Activated CD8-positive, alpha-beta T cell treated with anti-CD3 and anti-CD28 coated beads, Interleukin-2, amount 10 ng/mL, durations not matched to agents 7 days and 5 days (primary cell): ENCODE data around the gene DNAH1. TPM values are rescaled to one million over a fixed set of nuclear protein-coding genes. Genes with fewer than 3 reads are reported as not detected.
"Not testable (repeated sequence)": the region's sequence is repeated elsewhere in the genome, so short reads cannot be mapped to it uniquely, and the experiment has no call there.

Source experiments
- ATAC-seq: fragments of 150-1000 bp; cut with Tn5 transposase; one replicate; pipeline ENCODE4 v1.10.0; 2021; ENCODE audit warnings: moderate library complexity
- CTCF ChIA-PET: fragments of 350-600 bp; sonication (Branson Sonifier 250); formaldehyde crosslinking; loops from one replicate; lab custom pipeline; 2021; ENCODE audit warnings: antibody characterized with exemption; lab: Charles Lee
- POLR2A ChIA-PET: fragments of 350-600 bp; sonication (Branson Sonifier 250); formaldehyde crosslinking; loops from one replicate; lab custom pipeline; 2021; ENCODE audit warnings: antibody characterized with exemption; lab: Charles Lee
- DNase-seq: peaks from one replicate; pipeline ENCODE4 v3.0.0-alpha.2; 2020
- H3K27ac Mint-ChIP-seq: one replicate; pipeline ENCODE4 v1.8.0; 2021; ENCODE audit warnings: mild to moderate bottlenecking, mixed read lengths
- H3K27me3 Mint-ChIP-seq: one replicate; pipeline ENCODE4 v1.8.0; 2021; ENCODE audit warnings: low read depth, mixed read lengths
- H3K36me3 Mint-ChIP-seq: one replicate; pipeline ENCODE4 v1.8.0; 2021; ENCODE audit warnings: low read depth, mixed read lengths
- H3K4me1 Mint-ChIP-seq: one replicate; pipeline ENCODE4 v1.8.0; 2021; ENCODE audit warnings: low read depth, mixed read lengths
- H3K4me3 Mint-ChIP-seq: one replicate; pipeline ENCODE4 v1.8.0; 2021; ENCODE audit warnings: mild to moderate bottlenecking, mixed read lengths
- H3K9me3 Mint-ChIP-seq: one replicate; pipeline ENCODE4 v1.8.0; 2022; ENCODE audit warnings: mixed read lengths; ENCODE audit not compliant: insufficient read depth
- total RNA-seq, 2 experiments: library from RNA; stranded (reverse); gene quantifications; one replicate each; pipeline ENCODE4 v1.2.3, GENCODE V29; 2021

Gene DNAH1
- 10 to 100 TPM; 18.1 to 20.2 TPM for total RNA-seq

DNA sequence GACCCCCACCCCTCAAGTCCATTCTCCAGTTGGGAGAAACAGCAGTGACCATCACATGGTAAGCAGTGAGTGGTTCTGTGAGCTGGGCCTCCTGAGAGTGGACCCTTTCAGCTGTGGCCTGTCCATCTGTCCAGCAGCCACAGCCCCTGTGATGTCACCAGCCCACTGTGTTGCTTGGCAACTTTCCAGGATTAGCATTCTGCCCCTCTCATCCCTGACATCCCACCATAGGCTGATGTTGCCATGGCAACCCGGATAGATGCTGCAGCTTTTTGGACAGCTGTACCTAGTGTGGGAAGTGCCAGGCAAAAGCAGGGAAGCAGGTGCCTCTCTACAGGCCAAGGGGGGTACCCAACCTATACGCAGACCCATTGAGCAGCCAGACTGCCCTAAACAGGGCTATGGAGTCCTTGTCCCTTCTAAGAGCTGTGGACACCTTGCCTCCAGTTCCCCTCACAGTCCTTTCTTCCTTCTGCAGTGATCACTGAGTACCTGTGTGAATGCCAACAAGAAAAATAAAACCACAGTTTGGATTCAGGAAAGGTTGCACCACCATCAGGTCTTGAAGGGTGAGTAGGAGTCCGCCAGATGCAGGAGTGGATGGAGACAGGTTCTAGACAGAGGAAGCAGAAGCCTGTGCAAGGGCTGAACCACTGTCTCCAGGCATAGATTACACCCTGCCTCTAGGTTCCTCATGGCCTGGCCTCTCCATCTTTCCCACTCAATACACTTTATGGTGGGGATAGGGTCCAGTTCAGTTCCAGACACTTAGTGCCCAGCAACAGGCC, at the start of gene DNAH1:
Gene DNAH1, plus strand, starts transcription at position 343 of the 788 bp plus-strand sequence. CDS start 6,124 bp downstream, outside the sequence.
- DNase-seq (no peak), ATAC-seq (no peak)
- no peaks in the 10 kb centered on the region for H3K36me3 Mint-ChIP-seq
- H3K4me3 Mint-ChIP-seq: no peak within 1 kb of the TSS
- H3K27me3 Mint-ChIP-seq: no peaks in the 10 kb centered on the region
- peaks cover 26% of the 10 kb centered on the region for H3K4me1 Mint-ChIP-seq
- ChIA-PET CTCF (interaction anchor here (1.1 to 6.6 kb wide), 3 partner anchors 23 to 95 kb away, joined by 3 to 41 read pairs (median 3); no protein-coding TSS in a partner anchor), POLR2A (no interaction called here)
- H3K27ac Mint-ChIP-seq: peak within 1 kb of the TSS; percentile 34
- H3K9me3 Mint-ChIP-seq: no peaks in the 10 kb centered on the region

DNA sequence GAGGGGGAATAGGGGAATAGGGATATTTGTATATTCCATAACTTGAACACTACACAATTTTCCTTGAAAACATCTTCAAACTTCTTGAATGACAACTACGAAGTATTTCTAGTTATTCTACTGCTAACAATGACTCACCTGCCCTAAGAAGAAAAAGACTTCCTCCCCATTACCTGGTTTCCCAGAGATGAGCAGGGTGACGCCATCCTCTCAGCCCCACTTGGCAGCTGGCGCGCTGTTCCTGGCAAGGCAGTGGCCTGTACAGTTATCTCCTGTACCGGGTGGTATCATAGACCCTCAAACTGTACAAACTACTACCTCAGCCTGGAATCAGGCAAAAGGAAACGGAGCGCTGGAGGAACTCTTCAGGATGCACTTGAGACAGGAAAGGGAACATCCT, 48.1 kb upstream of the DNAH1 start:
- Mint-ChIP-seq H3K4me3 (no peak overlapping the region), H3K4me1 (peaks cover 84% of the 10 kb centered on the region), H3K27me3 (no peaks in the 10 kb centered on the region), H3K36me3 (peaks cover 88% of the 10 kb centered on the region), H3K9me3 (no peaks in the 10 kb centered on the region), H3K27ac (peak overlapping the region; percentile 61)
- CTCF ChIA-PET: interaction anchor here (0.7 to 1.5 kb wide), 6 partner anchors 8 to 71 kb away, joined by 3 to 5 read pairs (median 4); no protein-coding TSS in a partner anchor
- ATAC-seq (no peak), DNase-seq (no peak)
- POLR2A ChIA-PET: interaction anchor here (0.7 to 2.3 kb wide), 4 partner anchors 10 to 20 kb away, joined by 3 to 12 read pairs (median 4); partner anchors contain the start of gene WDR82

DNA sequence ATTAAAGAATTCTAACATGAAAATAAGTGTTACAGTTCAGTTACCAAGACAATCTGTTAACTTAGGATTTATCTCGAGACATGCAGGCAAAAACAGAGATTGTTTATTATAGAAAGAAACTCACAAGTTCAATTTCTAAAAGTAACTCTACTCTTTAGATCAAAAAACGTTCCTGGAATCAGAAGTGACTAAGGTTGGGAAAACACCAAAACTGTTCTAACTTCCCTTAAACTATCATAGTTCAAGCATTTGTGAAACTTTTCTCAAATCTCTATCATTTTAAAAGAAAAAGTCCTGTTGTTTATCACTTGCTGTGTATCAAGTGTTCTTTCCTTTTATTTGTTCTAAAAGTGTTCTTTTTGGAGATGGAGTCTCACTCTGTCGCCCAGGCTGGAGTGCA, 46.3 kb upstream of the DNAH1 start:
- CTCF ChIA-PET: interaction anchor here (2.3 to 3.5 kb wide), 5 partner anchors 9 to 69 kb away, joined by 12 to 44 read pairs (median 23); no protein-coding TSS in a partner anchor
- peaks cover 88% of the 10 kb centered on the region for H3K36me3 Mint-ChIP-seq
- DNase-seq (no peak), ATAC-seq (no peak)
- H3K9me3 Mint-ChIP-seq: no peaks in the 10 kb centered on the region
- peak overlapping the region; percentile 84 for H3K4me3 Mint-ChIP-seq
- no peaks in the 10 kb centered on the region for H3K27me3 Mint-ChIP-seq
- H3K4me1 Mint-ChIP-seq: peaks cover 85% of the 10 kb centered on the region
- H3K27ac Mint-ChIP-seq: peak overlapping the region; percentile 96
- POLR2A ChIA-PET: interaction anchor here (1.1 to 3.4 kb wide), 2 partner anchors 12 to 16 kb away, joined by 4 to 22 read pairs; no protein-coding TSS in a partner anchor

DNA sequence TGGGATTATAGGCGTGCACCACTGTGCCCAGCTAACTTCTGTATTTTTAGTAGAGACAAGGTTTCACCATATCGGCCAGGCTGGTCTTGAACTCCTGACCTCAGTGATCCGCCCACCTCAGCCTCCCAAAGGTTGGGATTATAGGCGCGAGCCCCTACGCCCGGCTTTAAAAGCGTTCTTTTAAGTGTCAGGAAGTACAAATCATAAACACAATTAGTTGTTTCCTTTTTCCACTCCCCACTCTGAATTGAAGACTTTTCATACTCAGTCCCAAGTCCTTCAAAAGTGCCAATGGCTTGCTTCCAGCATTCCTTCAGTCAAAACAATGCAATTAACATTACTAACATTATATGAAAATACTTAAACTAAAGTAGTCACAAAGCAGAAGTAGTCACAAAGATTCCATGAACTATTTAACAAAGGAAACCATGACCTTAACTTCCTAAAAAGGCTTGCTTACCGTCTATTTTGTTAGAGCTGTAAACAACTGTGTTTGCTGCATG, 45.8 kb upstream of the DNAH1 start:
- ATAC-seq (no peak), DNase-seq (no peak)
- peaks cover 84% of the 10 kb centered on the region for H3K4me1 Mint-ChIP-seq
- H3K4me3 Mint-ChIP-seq: peak overlapping the region; percentile 84
- ChIA-PET POLR2A (interaction anchor here (0.6 to 3.4 kb wide), 7 partner anchors 9 to 48 kb away, joined by 3 to 22 read pairs (median 4); partner anchors contain the start of genes TWF2 and WDR82), CTCF (interaction anchor here (0.7 to 3.5 kb wide), 18 partner anchors 7 to 69 kb away, joined by 3 to 44 read pairs (median 6); no protein-coding TSS in a partner anchor)
- H3K36me3 Mint-ChIP-seq: peaks cover 89% of the 10 kb centered on the region
- no peaks in the 10 kb centered on the region for H3K9me3 Mint-ChIP-seq
- peak overlapping the region; percentile 96 for H3K27ac Mint-ChIP-seq
- H3K27me3 Mint-ChIP-seq: no peaks in the 10 kb centered on the region

DNA sequence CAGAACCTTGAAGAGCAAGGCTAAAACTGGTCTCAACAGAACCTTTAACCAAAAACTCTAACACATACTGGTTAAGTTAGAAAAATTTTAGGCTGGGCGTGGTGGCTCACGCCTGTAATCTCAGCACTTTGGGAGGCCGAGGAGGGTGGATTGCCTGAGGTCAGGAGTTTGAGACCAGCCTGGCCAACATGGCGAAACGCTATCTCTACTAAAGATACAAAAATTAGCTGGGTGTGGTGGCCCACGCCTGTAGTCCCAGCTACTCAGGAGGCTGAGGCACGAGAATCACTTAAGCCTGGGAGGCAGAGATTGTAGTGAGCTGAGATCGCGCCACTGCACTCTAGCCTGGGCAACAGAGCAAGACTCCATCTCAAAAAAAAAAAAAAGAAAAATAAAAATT, 43.9 kb upstream of the DNAH1 start:
- peaks cover 94% of the 10 kb centered on the region for H3K36me3 Mint-ChIP-seq
- H3K9me3 Mint-ChIP-seq, ATAC-seq, DNase-seq, H3K27me3 Mint-ChIP-seq: not testable (repeated sequence)
- H3K4me3 Mint-ChIP-seq: peak overlapping the region; percentile 84
- CTCF ChIA-PET: interaction anchor here (0.9 to 3.5 kb wide), 12 partner anchors 8 to 67 kb away, joined by 4 to 44 read pairs (median 9); partner anchors contain the start of gene GLYCTK
- H3K4me1 Mint-ChIP-seq: peaks cover 74% of the 10 kb centered on the region
- POLR2A ChIA-PET: interaction anchor here (0.7 to 3.4 kb wide), 6 partner anchors 10 to 47 kb away, joined by 3 to 22 read pairs (median 4); partner anchors contain the start of genes GLYCTK and TLR9
- peak overlapping the region; percentile 96 for H3K27ac Mint-ChIP-seq

DNA sequence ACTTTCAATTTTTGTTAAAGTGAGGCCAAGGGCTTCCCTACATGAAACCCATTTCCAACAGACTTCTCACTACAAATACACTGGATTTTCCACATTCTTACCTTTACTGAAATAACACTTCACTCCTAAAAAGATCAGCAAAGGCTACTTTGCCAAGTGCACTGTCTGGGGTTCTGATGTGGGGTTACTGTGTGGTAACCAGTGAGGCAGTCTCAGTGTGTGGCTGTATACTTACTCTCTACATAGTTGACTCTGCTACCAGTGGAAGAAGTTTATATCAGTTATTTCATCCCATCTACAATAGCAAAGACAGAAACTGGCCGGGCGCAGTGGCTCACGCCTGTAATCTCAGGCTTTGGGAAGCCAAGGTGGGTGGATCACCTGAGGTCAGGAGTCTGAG, 43.3 kb upstream of the DNAH1 start:
- ChIA-PET POLR2A (interaction anchor here (1.0 to 3.4 kb wide), 4 partner anchors 9 to 47 kb away, joined by 3 to 22 read pairs (median 6); partner anchors contain the start of gene TLR9), CTCF (interaction anchor here (0.9 to 3.5 kb wide), 6 partner anchors 18 to 66 kb away, joined by 4 to 44 read pairs (median 12); no protein-coding TSS in a partner anchor)
- H3K9me3 Mint-ChIP-seq: no peaks in the 10 kb centered on the region
- peaks cover 67% of the 10 kb centered on the region for H3K4me1 Mint-ChIP-seq
- H3K27ac Mint-ChIP-seq: peak overlapping the region; percentile 99
- peaks cover 94% of the 10 kb centered on the region for H3K36me3 Mint-ChIP-seq
- peak overlapping the region; percentile 100 for H3K4me3 Mint-ChIP-seq
- ATAC-seq (peak; percentile 34), DNase-seq (no peak)
- H3K27me3 Mint-ChIP-seq: no peaks in the 10 kb centered on the region

DNA sequence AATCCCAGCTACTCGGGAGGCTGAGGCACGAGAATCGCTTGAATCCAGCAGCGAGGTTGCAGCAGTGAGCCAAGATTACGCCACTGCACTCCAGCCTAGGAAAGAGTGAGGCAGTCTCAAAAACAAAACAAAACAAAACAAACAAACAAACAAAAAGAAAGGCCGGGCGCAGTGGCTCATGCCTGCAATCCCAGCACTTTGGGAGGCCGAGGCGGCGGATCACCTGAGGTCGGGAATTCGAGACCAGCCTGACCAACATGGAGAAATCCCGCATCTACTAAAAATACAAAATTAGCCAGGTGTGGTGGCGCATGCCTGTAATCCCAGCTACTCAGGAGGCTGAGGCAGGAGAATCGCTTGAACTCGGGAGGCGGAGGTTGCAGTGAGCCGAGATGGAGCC, 41.3 kb upstream of the DNAH1 start:
- CTCF ChIA-PET: interaction anchor here (0.6 to 7.0 kb wide), 3 partner anchors 12 to 43 kb away, joined by 3 to 74 read pairs (median 3); no protein-coding TSS in a partner anchor
- not testable (repeated sequence) for H3K27me3 Mint-ChIP-seq, ATAC-seq, H3K9me3 Mint-ChIP-seq, DNase-seq
- POLR2A ChIA-PET: interaction anchor here (1.3 kb wide), 1 partner anchor 18 kb away, joined by 5 read pairs; no protein-coding TSS in a partner anchor
- peak overlapping the region; percentile 100 for H3K4me3 Mint-ChIP-seq
- peaks cover 86% of the 10 kb centered on the region for H3K36me3 Mint-ChIP-seq
- peaks cover 56% of the 10 kb centered on the region for H3K4me1 Mint-ChIP-seq
- peak overlapping the region; percentile 99 for H3K27ac Mint-ChIP-seq

DNA sequence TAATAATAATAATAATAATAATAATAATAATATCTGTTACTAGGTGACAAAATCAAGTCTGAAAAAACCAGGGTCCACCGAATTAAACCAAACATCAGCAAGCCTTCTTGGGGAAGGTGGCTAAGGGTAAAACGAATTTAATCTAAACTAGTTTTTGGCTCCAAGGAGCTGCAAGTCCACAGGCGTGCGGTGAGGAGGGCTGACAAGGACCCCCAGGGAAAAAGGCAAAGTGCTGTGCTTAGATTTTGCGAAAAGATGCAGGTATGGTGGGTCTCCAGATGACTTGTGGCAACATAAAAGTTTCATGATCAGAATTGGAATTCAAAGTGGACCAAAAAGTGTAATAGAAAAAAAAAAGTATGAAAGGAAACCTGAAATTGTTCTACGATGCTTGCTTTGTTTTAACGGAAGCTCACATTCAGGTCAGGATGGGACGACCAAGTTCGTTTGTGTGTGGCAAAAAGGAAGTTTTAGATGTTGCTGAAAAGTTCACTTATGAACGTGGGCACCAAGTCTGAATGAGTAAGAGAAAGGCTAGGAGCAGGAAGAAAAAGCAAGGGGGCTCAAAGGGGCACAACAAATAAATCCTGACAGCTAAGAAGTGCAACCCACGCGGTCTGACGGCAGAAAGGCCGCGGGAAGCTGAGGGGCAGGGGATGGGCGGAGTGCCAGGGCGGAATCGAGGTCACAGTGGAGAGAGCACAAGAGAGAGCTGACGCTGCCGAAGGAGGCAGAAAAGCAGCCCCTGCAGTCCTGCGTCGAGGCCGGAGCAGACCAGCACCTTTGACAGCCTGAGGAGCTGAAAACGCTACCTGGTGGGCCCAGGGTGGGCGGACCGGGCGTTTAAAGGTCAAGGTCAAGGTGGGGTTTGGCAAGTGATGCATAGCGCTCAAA, 38.8 kb upstream of the DNAH1 start:
- ATAC-seq: peak; percentile 28
- peak overlapping the region; percentile 99 for H3K27ac Mint-ChIP-seq
- POLR2A ChIA-PET: interaction anchor here (0.6 to 15.7 kb wide), 15 partner anchors 10 to 1710 kb away, joined by 3 to 400 read pairs (median 6); partner anchors contain the start of genes C3orf18, GLYCTK, PPM1M and TLR9
- peaks cover 56% of the 10 kb centered on the region for H3K4me1 Mint-ChIP-seq
- H3K4me3 Mint-ChIP-seq: peak overlapping the region; percentile 100
- peak; percentile 84 for DNase-seq
- H3K36me3 Mint-ChIP-seq: peaks cover 73% of the 10 kb centered on the region
- no peaks in the 10 kb centered on the region for H3K9me3 Mint-ChIP-seq
- CTCF ChIA-PET: interaction anchor here (0.6 to 9.4 kb wide), 13 partner anchors 8 to 61 kb away, joined by 3 to 143 read pairs (median 15); partner anchors contain the start of genes GLYCTK, PPM1M, TLR9 and TWF2
- H3K27me3 Mint-ChIP-seq: no peaks in the 10 kb centered on the region

DNA sequence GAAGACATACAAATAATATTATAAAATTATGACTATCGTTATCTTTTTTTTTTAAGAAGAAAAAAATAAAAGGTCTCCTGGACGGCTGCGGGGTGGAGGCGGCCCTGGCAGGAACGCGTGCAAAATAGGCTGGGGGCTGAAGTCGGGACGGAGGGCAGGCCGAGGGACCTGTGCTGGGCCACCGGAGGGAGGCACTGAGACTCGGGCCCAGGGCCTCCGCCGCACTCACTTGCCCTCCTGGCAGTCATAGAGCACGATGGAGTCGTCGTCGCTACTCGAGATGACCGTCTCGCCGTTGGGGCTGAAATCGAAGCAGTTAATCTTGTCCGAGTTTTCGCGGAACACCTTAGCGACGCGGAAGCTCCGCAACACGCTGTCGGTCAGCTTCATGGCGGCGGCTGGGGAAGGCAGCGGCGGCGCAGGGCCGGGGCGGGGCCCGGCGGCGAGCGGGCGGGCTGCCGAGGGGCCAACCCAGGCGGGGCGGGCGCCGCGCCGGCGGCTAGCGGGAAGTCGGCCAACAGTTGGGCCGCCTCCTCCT, 38.1 kb upstream of the DNAH1 start:
- ChIA-PET POLR2A (interaction anchor here (0.6 to 15.7 kb wide), 16 partner anchors 10 to 1690 kb away, joined by 3 to 400 read pairs (median 6); partner anchors contain the start of genes GLYCTK, PPM1M, TLR9 and TWF2), CTCF (interaction anchor here (1.0 to 9.4 kb wide), 14 partner anchors 10 to 61 kb away, joined by 3 to 143 read pairs (median 9); partner anchors contain the start of genes GLYCTK, PPM1M, TLR9 and TWF2)
- H3K27ac Mint-ChIP-seq: peak overlapping the region; percentile 99
- DNase-seq (peak; percentile 73), ATAC-seq (peak; percentile 68)
- peaks cover 68% of the 10 kb centered on the region for H3K36me3 Mint-ChIP-seq
- H3K9me3 Mint-ChIP-seq: no peaks in the 10 kb centered on the region
- H3K4me1 Mint-ChIP-seq: peaks cover 56% of the 10 kb centered on the region
- no peaks in the 10 kb centered on the region for H3K27me3 Mint-ChIP-seq
- peak overlapping the region; percentile 100 for H3K4me3 Mint-ChIP-seq
